Stimulated activated CD4-positive, alpha-beta T cell treated with anti-CD3 and anti-CD28 coated beads, Interleukin-2, amount 100 ng/mL, for 24 hours (primary cell): ENCODE measurements around the gene ZSWIM6.

Experiments used
- DNase-seq, 2 donors: peaks; one replicate each; pipeline ENCODE4 v3.0.0-alpha.2; 2020

Gene ZSWIM6

GRCh38 chr5:61567337-61567736 is 235.3 kb downstream of the ZSWIM6 start:
- no peak for DNase-seq

GRCh38 chr5:61569353-61569752 is 237.3 kb downstream of the ZSWIM6 start:
- no peak for DNase-seq

- no peak for DNase-seq
Observed at GRCh38 chr5:61570767-61571166, 238.7 kb downstream of the ZSWIM6 start.

GRCh38 chr5:61572959-61573358 is 240.9 kb downstream of the ZSWIM6 start:
- DNase-seq: no peak

- no peak for DNase-seq
Observed at GRCh38 chr5:61575103-61575502, 243.0 kb downstream of the ZSWIM6 start.

DNA sequence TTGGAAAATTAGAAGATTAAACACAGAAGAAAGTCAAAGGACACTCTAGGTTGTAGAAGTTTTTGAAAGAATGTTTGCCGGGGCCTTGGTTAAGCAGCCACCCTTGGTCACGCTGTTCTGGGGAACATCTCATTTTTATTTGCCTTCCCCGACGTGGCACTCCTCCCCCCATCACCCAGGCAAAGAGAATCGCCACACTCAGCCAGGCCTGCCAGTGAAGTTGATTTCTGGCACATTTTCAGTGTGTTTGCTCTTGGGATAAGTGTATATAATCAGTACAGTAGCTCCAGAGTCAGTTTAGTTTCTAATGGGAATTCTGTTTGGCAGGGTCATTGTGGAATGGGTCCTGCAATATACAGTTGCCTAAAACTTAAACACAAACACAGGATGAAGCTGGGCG is 243.5 kb downstream of the ZSWIM6 start:
- no peak for DNase-seq

- DNase-seq: no peak
Observed at GRCh38 chr5:61576556-61576955, 244.5 kb downstream of the ZSWIM6 start.

DNA sequence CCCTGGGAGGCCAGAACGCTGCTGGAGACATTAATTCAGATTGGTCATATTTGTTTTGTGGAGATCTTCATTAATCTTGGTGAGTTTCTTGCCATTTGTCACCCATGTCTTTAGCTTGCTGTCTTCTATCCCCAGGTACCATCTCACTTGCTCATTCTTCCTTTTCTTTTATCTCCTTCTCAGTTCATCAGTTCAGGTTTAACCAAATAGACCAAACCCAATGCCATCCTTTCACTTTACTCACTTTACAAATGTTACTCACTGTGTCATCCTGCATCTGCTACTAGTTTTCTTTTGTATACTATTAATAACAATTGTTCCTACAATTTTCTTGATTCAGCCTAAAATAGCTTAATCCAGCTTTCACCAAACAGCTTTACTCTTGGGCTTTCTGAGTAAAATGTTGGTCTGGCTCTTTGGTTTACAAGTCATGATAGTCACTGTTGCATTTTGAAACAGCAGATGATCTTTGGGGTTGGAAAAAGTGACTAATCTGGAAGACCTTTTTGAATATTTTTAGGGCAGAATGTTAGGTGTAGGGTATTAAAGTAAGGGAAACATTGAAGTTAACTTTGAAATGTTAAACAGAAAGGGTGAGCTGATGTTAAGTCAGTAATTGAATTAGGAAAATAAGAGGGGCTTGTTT is 246.9 kb downstream of the ZSWIM6 start:
- DNase-seq: no peak

DNA sequence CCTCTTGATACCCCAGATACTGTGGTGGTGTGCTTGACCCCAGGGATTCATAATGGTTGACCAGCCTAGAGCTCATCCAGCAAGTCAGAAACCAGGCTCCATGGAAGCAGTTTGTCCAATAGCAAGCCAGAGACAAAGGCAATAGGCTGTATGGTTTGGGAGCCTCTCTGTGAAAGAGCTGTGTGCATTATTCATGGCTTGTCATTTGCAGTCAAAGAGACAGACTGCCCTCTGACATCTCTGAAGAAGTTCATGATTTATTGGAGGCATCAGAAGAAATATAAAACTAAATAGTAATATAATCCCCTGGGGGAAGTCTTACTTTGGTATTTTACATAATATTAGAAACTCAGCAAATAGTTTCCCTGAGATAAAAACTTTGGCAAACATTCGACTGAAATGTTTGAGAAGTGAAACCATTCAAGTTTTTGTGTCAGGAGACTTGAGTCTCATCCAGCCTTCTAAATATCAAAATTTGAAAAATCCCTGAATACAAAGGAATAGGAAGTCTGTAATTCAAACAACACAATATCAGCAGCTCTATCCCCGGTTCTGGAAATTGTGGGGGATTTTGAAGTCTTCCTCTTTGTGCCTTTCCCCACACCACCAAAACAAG is 250.3 kb downstream of the ZSWIM6 start:
- DNase-seq: no peak

- DNase-seq: no peak
Observed at GRCh38 chr5:61582887-61583286, 250.8 kb downstream of the ZSWIM6 start.

- no peak for DNase-seq
Observed at GRCh38 chr5:61586096-61587084, 254.3 kb downstream of the ZSWIM6 start.

DNA sequence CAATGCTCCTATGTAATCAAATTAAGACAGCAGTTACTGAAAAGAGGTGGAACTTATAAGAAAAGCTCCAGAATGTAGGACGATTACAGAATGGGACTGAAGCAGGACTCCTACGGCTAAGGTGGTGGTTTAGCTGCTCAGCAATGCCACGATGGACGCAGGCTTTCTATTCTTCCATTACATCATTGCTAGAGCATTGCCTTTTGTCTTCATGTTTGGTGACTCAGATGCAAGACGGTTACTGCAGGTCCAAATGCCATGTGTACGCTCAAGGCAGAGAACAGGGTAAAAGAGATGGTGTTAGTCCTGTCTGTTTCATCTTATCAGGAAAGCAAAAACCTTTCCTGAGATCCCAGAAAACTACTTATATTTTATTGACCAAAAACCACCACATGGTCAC is 255.1 kb downstream of the ZSWIM6 start:
- DNase-seq: no peak

DNA sequence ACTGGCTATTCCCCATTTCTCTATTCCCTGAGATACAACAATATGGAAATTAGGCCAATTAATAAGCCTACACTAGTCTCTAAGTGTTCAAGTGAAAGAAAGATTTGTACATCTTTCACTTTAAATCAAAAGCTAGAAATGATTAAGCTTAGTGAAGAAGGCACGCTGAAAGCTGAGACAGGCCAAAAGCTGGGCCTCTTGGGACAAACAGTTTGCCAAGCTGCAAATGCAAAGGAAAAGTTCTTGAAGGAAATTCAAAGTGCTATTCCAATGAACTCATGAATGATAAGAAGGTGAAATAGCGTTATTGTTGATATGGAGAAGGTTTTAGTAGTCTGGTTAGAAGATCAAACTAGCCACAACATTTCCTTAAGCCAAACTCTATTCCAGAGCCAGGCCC is 256.2 kb downstream of the ZSWIM6 start:
- no peak for DNase-seq

GRCh38 chr5:61589946-61590345 is 257.9 kb downstream of the ZSWIM6 start:
- DNase-seq: no peak

GRCh38 chr5:61590473-61590872 is 258.4 kb downstream of the ZSWIM6 start:
- DNase-seq: no peak

- no peak for DNase-seq
Observed at GRCh38 chr5:61591859-61592258, 259.8 kb downstream of the ZSWIM6 start.

DNA sequence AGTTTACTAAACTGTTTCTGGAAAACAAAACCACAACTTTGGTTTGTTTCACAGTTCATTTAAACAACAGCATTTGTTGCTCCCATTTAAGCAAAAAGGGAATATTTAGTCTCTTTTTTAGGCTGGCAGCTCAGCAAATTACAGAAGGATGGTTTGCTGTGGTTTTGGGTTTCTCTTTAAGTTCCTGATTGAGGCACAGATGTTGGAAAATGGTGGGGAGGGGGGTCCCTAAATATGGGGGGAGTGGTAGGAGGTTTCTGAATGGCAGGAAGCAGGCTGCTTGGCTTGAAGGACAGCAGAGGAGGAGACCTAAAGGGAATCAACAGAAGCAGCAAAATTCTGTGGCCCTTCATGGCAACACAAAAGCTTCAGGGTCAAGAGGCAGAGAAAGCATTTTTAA is 263.4 kb downstream of the ZSWIM6 start:
- DNase-seq: no peak
